HL-60/S4 treated with retinoic acid at 250 ng/mL for 4 days and 3 days (cell line): ENCODE data around the gene IGSF9.

Source experiments
- in situ Hi-C: fragments of 300-500 bp; cut with MboI; formaldehyde crosslinking; loops from 2 replicates; pipeline ENCODE4 v1.7.0; 2022; ENCODE audit warnings: low sequenced_read_pairs

IGSF9 gene

GRCh38 chr1:159974350-159974965, 29.0 kb upstream of the IGSF9 start:
- in situ Hi-C loops, result no loop called here

- in situ Hi-C loops, result no loop called here
These were observed 28.0 kb upstream of the IGSF9 start for GRCh38 chr1:159973350-159973940.

DNA sequence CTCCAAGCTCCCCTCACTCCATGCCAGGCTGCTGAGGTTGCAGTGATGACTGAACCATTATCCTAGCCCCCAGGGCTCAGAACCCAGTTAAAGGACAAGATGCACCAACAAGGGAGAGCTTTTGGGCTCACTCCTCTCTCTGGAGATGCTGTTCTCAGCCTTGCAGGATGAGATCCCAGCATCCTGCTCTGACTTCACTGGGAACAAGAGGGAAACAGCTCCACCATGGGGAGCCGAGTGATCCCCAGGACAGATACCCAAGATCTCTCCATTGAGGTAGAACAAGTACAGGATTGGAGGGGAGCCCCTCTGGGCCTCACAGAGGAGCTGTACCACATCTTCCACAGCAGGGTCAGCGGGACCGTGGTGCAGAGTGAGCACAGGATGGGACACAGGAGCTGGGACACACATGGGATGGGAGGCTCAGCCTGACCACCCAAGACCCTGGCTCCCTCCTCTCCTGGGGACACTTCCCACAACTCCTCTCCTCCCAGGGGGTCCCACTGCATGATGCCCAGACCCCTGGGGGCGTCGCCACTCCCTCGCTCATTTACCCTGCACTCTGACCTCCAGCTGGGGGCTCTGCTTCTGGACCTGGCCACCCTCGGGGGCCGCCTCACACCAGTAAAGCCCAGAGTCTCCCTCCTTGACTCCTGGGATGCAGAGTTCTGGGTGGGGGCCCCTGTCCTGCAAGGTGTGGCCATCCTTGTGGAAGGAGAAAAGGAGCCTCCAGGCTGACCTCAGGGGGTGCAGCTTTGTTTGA, 27.2 kb upstream of the IGSF9 start:
- in situ Hi-C loops, result no loop called here

DNA sequence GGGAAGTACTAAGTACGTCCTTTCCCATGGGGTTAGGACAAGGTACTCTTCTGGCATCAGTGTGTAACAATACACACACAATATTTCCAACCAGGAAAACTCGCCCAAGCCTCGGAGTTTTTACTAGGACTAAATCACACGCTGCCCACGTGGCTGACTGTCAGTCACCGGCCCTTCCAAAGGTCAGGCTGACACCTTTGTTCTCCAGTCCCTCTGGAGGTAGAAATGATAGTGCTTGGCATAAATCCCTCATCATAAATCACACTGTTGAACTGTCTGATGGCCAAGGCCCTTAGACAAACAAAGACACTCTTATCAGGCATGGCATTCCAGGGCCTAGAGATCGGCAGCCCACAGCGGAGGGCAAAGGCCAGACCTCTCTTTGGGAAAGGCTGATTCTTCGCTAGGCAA, 25.5 kb upstream of the IGSF9 start:
- in situ Hi-C loops, result no loop called here

DNA sequence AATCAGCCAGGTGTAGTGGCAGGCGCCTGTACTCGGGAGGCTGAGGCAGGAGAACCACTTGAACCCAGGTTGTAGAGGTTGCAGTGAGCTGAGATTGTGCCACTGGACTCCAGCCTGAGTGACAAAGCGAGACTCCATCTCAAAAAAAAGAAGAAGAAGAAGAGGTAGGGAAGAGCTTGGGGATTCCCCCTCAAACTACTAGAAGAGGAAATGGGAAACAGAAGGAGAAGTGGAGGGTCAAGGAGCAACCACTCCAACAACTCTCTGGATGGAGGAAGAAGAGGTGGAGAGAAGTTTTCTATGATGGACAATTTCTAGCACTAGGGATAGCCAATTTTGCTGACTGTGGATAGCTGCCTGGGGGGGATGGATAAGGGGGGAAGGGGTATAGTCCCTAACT, 23.5 kb upstream of the IGSF9 start:
- in situ Hi-C loops, result no loop called here

DNA sequence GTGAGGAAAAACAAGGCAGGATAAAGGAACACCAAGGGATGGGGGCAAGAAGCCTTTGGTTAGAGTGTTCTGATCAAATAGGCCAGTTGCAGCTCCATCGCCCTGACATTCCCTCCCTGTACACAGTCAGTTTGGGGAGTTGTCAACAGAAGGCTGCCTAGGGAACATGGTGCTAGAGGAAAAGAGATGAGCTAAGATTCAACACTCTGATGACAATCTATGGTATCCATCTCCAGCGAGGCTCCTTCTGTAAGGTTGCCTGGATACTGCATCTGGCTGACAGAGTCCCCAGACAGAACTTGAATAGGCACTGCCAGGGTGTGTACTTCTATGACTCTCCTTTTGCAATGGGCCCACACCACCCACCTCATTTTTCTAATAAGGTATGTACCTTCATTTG, 19.9 kb upstream of the IGSF9 start:
- in situ Hi-C loops, result no loop called here

DNA sequence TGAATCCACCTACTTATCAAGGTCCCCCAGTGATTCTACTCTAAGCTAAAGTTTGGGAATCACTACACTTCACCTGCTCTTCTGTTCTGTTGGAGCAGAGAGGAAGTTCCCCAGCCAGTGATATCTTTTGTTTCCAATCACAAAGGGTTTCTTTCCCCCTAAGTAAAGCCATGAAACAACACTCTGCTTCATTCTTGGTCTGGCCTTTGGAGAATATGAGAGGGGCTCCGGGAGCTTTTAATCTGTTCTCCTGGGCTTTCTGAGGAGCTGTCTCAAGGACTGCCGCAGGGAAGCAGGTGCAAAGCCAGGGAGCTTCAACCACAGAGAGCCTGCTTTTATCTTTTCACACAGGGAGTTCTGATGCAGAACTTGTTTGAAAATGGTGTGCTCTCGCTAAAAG, 18.7 kb upstream of the IGSF9 start:
- in situ Hi-C loops, result no loop called here

GRCh38 chr1:159962176-159962575, 16.8 kb upstream of the IGSF9 start:
- in situ Hi-C loops, result no loop called here

- in situ Hi-C loops, result no loop called here
These were observed 16.2 kb upstream of the IGSF9 start for GRCh38 chr1:159961636-159962035.

DNA sequence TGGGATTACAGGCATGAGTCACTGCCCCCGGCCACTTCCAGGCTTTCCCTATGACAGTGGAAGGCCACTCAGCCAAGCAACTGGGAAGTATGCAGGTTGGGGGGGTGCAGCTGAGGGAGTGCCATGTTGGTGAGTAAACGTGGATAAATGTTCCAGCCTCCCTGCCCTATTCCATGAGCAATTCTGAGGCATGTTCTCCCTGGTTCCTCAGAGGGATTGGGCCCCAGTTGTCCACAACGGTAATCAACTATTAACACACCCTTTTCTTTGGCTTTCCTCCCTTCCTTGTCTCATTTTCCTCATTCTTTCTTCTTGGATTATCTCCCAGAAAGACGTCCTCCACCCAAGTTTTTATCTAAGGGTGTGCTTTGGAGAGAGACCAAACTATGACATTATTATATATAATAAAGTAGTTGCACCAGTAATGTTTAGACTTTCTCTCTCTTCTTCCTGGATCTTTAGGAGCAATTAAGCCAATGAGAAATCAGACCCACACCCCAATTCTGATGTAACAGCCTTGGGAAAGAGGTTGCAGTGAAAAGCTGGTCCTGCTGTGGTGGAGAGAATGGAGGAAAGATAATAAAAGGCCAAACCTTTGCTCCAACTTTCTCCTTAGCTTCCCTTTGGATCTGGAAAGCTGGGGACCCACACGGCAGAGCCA, 15.4 kb upstream of the IGSF9 start:
- in situ Hi-C loops, result no loop called here

- in situ Hi-C loops, result no loop called here
These were observed 14.0 kb upstream of the IGSF9 start for GRCh38 chr1:159959451-159959850.

DNA sequence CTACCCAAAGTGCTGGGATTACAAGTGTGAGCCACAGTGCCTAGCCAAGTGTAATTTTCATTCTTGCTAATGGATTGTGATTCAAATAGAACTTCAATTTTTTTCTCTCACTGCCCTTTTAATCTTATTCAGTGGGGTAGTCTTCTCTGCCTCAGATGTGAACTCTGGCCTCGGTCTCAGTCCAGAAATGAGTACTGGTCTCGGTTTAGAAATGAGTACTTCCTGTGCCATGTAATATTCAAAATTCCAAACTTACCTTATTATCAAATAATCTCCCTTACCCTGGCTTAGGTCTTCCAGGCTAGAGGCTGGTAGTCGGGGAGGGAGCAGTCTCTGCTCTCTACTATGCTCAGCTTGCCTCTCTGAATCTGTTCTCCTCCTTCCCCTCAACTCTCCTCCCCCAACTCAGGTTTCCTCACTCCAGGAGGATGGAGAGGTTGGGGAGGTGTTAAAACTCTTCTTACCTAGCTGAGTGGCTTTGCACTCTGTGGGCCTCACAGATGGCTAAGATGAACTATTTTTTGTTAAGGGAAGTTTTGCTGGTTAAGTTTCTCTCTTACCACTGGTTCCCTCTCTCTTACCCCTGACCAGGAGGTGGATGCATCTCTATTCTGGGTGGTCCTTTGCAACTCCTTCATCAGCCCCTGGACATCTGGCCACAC, 13.4 kb upstream of the IGSF9 start:
- in situ Hi-C loops, result no loop called here

DNA sequence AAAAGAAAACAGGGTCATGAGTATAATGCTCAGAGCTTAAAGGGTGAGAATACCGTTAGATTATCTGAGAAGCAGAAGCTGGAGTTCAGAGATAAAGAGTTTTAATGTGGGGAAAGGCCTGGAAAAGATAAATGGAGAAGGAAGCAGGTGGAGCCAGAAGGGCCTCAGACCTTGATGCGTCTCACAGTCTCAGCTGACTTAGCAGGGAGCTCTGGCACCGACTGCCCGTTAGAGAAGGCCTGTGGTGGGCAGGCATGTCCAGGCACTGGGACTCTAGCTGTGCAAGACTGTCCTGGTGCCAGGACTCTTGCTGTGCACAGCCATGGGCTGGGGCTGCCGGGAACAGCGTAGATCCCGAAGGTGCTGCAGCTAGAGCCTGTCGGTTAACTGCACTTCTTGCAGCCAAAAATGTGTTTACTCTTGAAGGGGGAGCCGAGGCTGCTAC, 12.4 kb upstream of the IGSF9 start:
- in situ Hi-C loops, result no loop called here

GRCh38 chr1:159955456-159955855, 10.0 kb upstream of the IGSF9 start:
- in situ Hi-C loops, result no loop called here

- in situ Hi-C loops, result no loop called here
These were observed 8.4 kb upstream of the IGSF9 start, which contains the start of gene SLAMF9 for GRCh38 chr1:159953536-159954515. SLAMF9 (minus strand) TSS chr1:159954237; CDS start chr1:159954137, 100 bp downstream.

DNA sequence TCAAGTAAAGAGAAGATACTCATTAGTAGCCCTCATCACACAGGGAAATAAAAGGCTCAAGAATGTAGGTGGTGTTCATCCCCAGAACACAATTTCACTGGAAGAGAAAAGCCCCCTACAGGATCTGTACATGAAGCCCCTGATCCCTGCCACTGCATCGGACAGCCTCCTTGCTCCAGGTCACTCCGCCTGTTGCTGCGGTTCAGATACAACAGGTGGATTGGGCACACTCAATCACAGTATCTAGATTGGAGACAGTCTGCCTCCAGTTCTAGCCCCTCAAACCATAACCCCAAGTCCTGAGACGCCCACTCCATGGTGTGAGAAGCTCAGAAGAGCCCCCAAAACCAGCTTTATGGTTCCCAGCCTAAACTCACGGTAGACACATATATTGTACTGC, 7.5 kb upstream of the IGSF9 start:
- in situ Hi-C loops, result no loop called here

- in situ Hi-C loops, result no loop called here
These were observed 6.1 kb upstream of the IGSF9 start for GRCh38 chr1:159951551-159951950.

GRCh38 chr1:159951016-159951415, 5.6 kb upstream of the IGSF9 start:
- in situ Hi-C loops, result no loop called here

- in situ Hi-C loops, result no loop called here
These were observed 4.6 kb upstream of the IGSF9 start for GRCh38 chr1:159949981-159950381.

DNA sequence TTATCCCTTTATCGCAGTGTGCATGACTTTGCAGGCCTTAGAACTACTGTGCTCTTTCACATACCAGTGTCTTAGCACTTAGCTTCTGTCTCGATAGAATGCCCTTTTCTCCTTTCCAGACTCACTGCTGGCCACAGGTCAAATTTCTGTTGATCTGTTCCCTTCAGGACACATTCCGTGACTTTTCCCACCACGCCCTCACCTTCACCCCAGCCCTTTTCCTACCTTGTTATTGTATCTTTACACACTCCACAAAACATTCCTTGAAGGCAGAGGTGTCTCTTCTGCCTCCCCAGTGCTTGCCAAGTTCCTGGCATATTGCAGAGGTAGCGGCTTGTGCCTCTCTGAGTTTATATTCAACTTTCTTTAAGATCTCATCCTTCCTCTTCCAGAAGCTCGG, 3.7 kb upstream of the IGSF9 start:
- in situ Hi-C loops, result no loop called here
